IPS DF 4.7 (cell line): ENCODE measurements around the gene TRAPPC12.
"Not testable (repeated sequence)": the region's sequence is repeated elsewhere in the genome, so short reads cannot be mapped to it uniquely, and the experiment has no call there.

Experiments
- DNase-seq: peaks from one replicate; pipeline ENCODE4 v3.0.0-alpha.2; 2013; ENCODE audit warnings: low spot score; ENCODE audit errors: extremely low read depth

TRAPPC12 gene

GRCh38 chr2:3483227-3483985, 103.9 kb downstream of the TRAPPC12 start:
- DNase-seq: peak; percentile 88

GRCh38 chr2:3483986-3484960, 104.8 kb downstream of the TRAPPC12 start:
- DNase-seq: no peak

DNA sequence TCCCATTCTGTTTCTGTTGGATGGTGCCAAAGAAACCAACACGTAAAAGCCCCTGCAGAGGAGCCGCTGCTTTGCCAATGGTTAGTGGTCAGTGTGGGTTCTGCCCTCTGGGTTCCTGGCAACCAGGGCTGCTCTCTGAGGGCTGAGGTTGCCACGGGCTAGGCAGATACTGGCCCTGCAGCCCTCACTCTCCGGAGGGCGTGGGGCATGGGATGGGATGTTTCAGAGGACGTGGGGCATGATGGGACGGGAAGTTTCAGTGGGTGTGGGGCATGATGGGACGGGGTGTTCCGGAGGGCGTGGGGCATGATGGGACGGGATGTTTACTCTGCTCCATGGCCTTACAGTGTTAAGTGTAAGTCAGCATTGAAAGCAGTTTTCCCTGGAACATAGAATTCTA, 105.7 kb downstream of the TRAPPC12 start:
- DNase-seq: no peak

DNA sequence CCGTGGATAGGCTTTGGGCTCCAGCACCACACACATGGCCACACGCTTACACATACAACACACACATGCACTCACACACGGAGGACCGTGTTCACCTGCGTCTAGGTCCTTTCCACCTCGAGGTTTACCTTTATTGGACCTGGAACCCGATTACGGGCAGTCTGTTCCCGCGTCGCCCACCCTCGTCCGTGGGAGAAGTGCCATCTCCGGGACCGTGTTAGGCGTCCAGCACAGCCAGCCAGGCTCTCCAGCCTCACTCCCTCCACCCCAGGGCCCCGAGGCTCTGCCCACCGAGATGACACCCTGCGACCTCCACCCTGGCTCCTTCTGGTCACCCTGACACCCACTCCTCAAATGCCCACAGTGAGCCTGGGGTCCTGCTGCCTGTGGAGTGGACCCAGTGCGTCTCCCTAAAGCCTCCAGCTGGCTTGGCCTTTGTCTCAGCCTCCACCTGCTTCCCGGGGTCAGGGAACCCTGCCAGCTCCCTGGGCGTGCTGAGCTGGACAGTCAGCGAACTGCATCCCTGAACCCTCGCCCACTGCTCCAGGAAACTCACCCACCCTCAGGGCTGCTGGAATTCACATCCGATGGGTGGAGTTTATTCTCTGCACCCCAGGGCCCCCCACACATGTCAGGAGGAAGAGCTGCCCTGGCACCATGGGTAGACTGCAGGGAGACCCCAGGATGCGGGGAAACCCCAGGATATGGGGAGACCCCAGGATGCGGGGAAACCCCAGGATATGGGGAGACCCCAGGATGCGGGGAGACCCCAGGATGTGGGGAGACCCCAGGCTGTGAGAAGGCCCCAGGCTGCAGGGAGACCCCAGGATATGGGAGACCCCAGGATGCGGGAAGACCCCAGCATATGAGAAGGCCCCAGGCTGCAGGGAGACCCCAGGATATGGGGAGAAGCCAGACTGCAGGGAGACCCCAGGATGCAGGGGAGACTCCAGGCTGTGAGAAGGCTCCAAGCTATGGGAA, 106.8 kb downstream of the TRAPPC12 start:
- DNase-seq: no peak

GRCh38 chr2:3487028-3487425, 107.5 kb downstream of the TRAPPC12 start:
- DNase-seq: no peak

DNA sequence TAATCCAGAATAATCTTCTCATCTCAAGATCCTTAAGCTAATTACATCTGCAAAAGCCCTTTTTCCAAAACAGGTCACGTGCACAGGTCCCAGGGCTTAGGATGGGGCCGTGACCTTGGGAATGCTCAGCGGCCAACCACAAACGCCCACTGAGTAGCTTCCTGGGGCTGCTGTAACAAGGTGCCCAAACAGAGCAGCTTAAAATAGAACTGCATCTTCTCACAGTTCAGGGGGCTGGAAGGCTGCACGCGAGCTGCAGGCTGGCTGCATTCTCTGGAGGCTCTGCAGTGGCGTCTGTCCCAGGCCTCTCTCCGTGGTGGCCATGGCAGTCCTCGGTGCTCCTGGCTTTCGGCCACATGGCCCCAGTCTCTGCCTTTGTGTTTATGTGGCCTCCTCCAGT, 107.9 kb downstream of the TRAPPC12 start:
- no peak for DNase-seq

DNA sequence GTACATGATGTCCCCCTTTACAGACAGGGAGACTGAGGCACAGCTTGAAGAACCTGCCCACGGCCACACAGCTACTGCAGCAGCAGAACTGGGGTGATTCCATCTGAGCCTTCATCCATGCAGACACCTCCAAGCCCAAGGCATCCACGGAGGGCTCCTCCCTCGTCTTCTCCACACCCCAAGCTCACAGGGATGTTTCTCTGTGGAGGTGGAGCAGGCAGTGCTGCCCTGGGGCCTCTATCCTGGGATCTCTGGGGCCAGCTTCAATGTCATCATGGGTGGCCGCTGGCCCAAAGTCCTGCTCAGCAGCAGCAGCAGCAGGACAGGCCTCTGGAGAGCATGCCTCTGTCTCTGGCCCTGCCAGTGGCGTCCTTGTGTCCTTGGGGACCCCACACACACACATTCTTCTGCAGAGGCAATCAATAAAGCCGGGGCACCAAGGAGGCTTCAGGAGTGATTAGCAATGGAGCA, 108.6 kb downstream of the TRAPPC12 start:
- no peak for DNase-seq

GRCh38 chr2:3488855-3489763, 109.6 kb downstream of the TRAPPC12 start:
- no peak for DNase-seq

DNA sequence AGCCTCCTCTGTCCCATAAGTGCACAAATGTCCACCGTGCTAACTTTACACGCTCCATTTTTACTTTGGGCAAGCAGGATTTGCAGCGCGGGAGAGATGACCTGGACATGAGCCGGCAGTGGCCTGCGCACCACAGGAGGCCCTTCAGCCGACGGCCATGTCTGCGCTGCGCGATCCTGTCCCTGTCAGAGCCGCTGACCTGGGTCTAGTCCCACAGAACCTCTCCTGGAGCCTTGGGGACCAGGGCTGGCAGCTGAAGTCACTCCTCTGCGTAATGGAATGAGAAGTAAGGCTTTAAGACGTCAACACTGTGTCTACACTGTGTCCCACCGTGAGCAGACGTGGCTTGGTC, 110.2 kb downstream of the TRAPPC12 start:
- no peak for DNase-seq

GRCh38 chr2:3490191-3491170, 111.0 kb downstream of the TRAPPC12 start:
- DNase-seq: no peak

- no peak for DNase-seq
These were observed 111.8 kb downstream of the TRAPPC12 start for GRCh38 chr2:3491306-3491705.

DNA sequence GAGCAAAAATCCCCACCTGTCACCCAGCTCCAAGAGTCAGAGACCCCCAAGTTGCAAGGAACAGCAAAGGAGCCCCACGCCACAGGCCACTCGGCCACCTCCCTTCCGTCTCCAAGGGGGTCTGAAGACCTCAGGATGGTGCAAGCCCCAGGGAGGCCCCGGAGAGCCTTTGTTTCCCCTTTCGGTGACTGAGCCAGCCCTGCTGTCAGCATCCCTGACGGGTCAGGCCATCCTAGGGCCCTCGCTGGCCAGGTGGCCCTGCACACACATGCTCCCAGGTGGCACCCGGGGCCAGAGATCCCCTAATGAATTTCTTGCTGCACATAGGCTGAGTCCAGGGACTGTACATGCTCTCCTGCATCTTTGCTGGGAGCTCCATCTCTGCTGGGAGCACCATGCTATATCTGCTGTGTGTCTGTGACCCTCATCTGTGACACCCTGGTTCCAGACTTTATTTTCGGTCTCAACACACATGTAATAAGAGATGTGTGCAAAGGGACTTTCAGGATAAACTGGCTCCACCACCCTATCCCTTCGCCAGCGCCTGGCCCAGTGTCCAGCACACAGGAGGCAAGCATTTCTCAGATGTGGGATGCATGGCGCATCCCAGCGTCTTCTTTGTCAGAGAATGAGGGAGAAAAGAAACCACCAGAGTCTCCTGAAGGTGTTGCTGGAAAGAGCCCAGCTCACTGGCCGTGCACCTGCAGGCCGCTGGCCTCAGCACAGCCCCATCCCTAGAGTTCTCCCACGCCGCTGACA, 112.4 kb downstream of the TRAPPC12 start:
- no peak for DNase-seq

DNA sequence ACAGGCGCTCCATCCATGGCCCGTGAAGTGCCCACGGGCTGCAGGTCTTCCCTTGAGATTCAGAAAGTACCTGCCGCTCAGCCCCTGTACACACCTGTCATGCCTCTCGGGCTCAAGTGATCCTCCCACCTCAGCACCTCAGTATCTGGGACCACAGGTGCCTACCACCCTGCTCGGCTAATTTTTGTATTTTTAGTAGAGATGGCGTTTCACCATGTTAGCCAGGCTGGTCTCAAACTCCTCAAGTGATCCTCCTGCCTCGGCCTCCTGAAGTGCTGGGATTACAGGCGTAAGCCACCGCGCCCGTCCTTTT, 112.9 kb downstream of the TRAPPC12 start:
- not testable (repeated sequence) for DNase-seq

GRCh38 chr2:3492951-3493614, 113.6 kb downstream of the TRAPPC12 start:
- no peak for DNase-seq

- DNase-seq: no peak
These were observed 114.1 kb downstream of the TRAPPC12 start for GRCh38 chr2:3493615-3494007.

DNA sequence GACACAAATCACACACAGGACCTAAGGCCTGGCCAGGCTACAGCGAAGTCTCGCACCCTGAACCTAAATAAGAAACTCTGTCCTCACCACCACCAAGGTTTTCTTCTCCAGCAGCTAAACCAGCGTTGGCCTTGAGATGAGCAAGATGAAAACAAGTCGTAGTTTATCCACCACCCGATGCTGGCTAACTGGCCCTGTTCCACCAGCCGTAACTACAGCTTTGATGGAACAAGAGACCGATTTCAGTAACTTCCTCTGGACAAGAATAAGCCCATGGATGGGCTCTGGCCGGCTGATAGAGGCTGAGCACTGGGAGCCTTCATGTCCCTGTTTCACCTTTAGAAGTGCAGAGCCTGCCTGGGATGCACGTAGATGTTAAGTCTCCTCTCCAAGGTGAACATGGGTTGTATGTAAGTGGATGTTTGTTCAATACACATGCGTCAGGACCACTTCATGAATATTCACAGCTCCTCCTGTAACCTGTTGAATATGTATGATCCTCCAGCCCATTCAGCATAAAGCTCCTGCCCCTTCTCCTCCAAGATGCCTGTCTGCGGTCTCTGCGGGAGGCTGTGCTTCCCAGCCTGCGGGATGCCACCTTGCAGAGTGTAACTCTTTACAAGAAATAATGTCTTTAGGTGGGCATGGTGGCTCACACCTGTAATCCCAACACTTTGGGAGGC, 115.6 kb downstream of the TRAPPC12 start:
- DNase-seq: no peak

GRCh38 chr2:3496708-3497080, 117.2 kb downstream of the TRAPPC12 start:
- DNase-seq: not testable (repeated sequence)
